BJ (cell line): ENCODE measurements around the gene CCDC183. TPM values are rescaled to one million over a fixed set of nuclear protein-coding genes. Genes with fewer than 3 reads are reported as not detected.
"Not testable (repeated sequence)": the region's sequence is repeated elsewhere in the genome, so short reads cannot be mapped to it uniquely, and the experiment has no call there.

Experiments
- CTCF ChIA-PET: fragments of 350-600 bp; formaldehyde crosslinking; extraction: SDS; loops from one replicate; lab custom pipeline; 2021; ENCODE audit warnings: antibody characterized with exemption, inconsistent platforms; lab: Yijun Ruan, JAX
- POLR2A ChIA-PET: fragments of 300-600 bp; sonication (Branson Sonifier 250); formaldehyde crosslinking; extraction: SDS; loops from one replicate; lab custom pipeline; 2021; ENCODE audit warnings: antibody characterized with exemption; lab: Charles Lee
- DNase-seq: peaks from one replicate; pipeline ENCODE4 v3.0.0-alpha.2; 2011; ENCODE audit warnings: low read depth
- H3K27me3 ChIP-seq: 2 replicates; pipeline ENCODE4 v1.6.0; 2011; ENCODE audit warnings: low read length; ENCODE audit not compliant: control insufficient read depth, insufficient read depth
- H3K36me3 ChIP-seq: 2 replicates; pipeline ENCODE4 v1.5.1; 2011; ENCODE audit warnings: low read length; ENCODE audit not compliant: control insufficient read depth, insufficient read depth
- H3K4me3 ChIP-seq: 2 replicates; pipeline ENCODE4 v1.5.1; 2011; ENCODE audit warnings: low read depth, mild to moderate bottlenecking, control low read depth, low read length
- CTCF ChIP-seq: IDR thresholded peaks from 2 replicates; pipeline ENCODE4 v1.5.1; 2011; ENCODE audit warnings: low read depth, mild to moderate bottlenecking, control low read depth, inconsistent platforms, low read length, moderate library complexity; ENCODE audit not compliant: insufficient read depth
- polyA plus RNA-seq: library from polyadenylated mRNA; depleted of rRNA; stranded (reverse); fragments of >200 nt; gene quantifications from 2 replicates; pipeline ENCODE4 v1.2.3, GENCODE V29; 2011

The CCDC183 gene
- polyA plus RNA-seq, 1 experiment = 0.20 TPM

- CTCF ChIA-PET = no interaction called here
- POLR2A ChIA-PET = no interaction called here
- Histone ChIP-seq H3K36me3 (no peaks in the 10 kb centered on the region), H3K27me3 (peaks cover 6% of the 10 kb centered on the region; the same call in 1 of the 2 replicates), H3K4me3 (no peak overlapping the region)
- no peak for TF ChIP-seq CTCF
- DNase-seq = no peak
Measured at GRCh38 chr9:136754059-136754572, 42.0 kb upstream of the CCDC183 start.

GRCh38 chr9:136754626-136755301, 41.4 kb upstream of the CCDC183 start:
- no peak for TF ChIP-seq CTCF
- DNase-seq = no peak
- Histone ChIP-seq H3K4me3 (no peak overlapping the region), H3K36me3 (no peaks in the 10 kb centered on the region), H3K27me3 (peaks cover 6% of the 10 kb centered on the region; the same call in 1 of the 2 replicates)
- ChIA-PET CTCF (no interaction called here), POLR2A (no interaction called here)

- H3K36me3 ChIP-seq, CTCF ChIA-PET, POLR2A ChIA-PET, H3K27me3 ChIP-seq, DNase-seq, H3K4me3 ChIP-seq: not testable (repeated sequence)
Measured at GRCh38 chr9:136755302-136756133, 40.6 kb upstream of the CCDC183 start.

- no peak for DNase-seq
- Histone ChIP-seq H3K4me3 (no peak overlapping the region), H3K27me3 (peaks cover 5% of the 10 kb centered on the region; the same call in 1 of the 2 replicates), H3K36me3 (no peaks in the 10 kb centered on the region)
- POLR2A ChIA-PET = no interaction called here
- no peak for TF ChIP-seq CTCF
- CTCF ChIA-PET = no interaction called here
Measured at GRCh38 chr9:136756134-136756438, 40.1 kb upstream of the CCDC183 start.

- no peak for TF ChIP-seq CTCF
- CTCF ChIA-PET = no interaction called here
Measured at GRCh38 chr9:136756836-136757235, 39.3 kb upstream of the CCDC183 start.

More at GRCh38 chr9:136756836-136757235, 39.3 kb upstream of the CCDC183 start:
- POLR2A ChIA-PET = no interaction called here
- Histone ChIP-seq H3K36me3 (no peaks in the 10 kb centered on the region), H3K27me3 (0 out of 2 replicates have a peak, but pooled peaks cover under 1% of the 10 kb centered on the region), H3K4me3 (no peak overlapping the region)
- no peak for DNase-seq
